SK-N-SH treated with all-trans-retinoic acid at 6 μM for 48 hours (cell line): ENCODE results near the gene ZFYVE21.

ENCODE experiments used
- ATAC-seq: fragments of 200-7000 bp; cut with Tn5 transposase; 3 replicates; pipeline ENCODE4 v1.9.1; 2020; ENCODE audit warnings: mild to moderate bottlenecking, moderate library complexity
- ARNTL ChIP-seq: fragments of 450-650 bp; formaldehyde crosslinking; IDR thresholded peaks from 2 replicates; pipeline ENCODE4 v1.5.0; 2020; ENCODE audit warnings: low read depth, mild to moderate bottlenecking, moderate library complexity, borderline replicate concordance
- BACH2 ChIP-seq: fragments of 250-450 bp; sonication (Bioruptor Pico); IDR thresholded peaks from 2 replicates; pipeline ENCODE4 v1.9.0; 2021; ENCODE audit warnings: mild to moderate bottlenecking, borderline replicate concordance
- CREB5 ChIP-seq: fragments of 250-450 bp; sonication (Bioruptor Pico); IDR thresholded peaks from 2 replicates; pipeline ENCODE4 v1.5.1; 2020; ENCODE audit warnings: low read depth, mild to moderate bottlenecking, moderate library complexity
- CSDC2 ChIP-seq: fragments of 250-450 bp; sonication (Bioruptor Pico); IDR thresholded peaks from 2 replicates; pipeline ENCODE4 v1.5.0; 2020; ENCODE audit warnings: mild to moderate bottlenecking, moderate library complexity
- CSRNP3 ChIP-seq: fragments of 250-450 bp; sonication (Bioruptor Pico); IDR thresholded peaks from 2 replicates; pipeline ENCODE4 v1.5.1; 2021; ENCODE audit warnings: mild to moderate bottlenecking, moderate library complexity
- ESRRG ChIP-seq: fragments of 250-450 bp; sonication (Bioruptor Pico); IDR thresholded peaks from 2 replicates; pipeline ENCODE4 v1.6.1; 2021; ENCODE audit warnings: mild to moderate bottlenecking
- GLIS3 ChIP-seq: fragments of 250-450 bp; sonication (Bioruptor Pico); IDR thresholded peaks from 2 replicates; pipeline ENCODE4 v1.5.0; 2020; ENCODE audit warnings: mild to moderate bottlenecking, moderate library complexity
- ISL1 ChIP-seq: fragments of 250-450 bp; sonication (Bioruptor Pico); IDR thresholded peaks from 2 replicates; pipeline ENCODE4 v2.1.2; 2022; ENCODE audit warnings: mild to moderate bottlenecking, moderate library complexity
- OSR1 ChIP-seq: fragments of 250-450 bp; sonication (Bioruptor Pico); IDR thresholded peaks from 2 replicates; pipeline ENCODE4 v1.8.0; 2022; ENCODE audit warnings: moderate library complexity, mild to moderate bottlenecking, inconsistent platforms
- PATZ1 ChIP-seq: fragments of 250-450 bp; sonication (Bioruptor Pico); IDR thresholded peaks from 2 replicates; pipeline ENCODE4 v1.8.0; 2020; ENCODE audit warnings: mild to moderate bottlenecking, moderate library complexity, borderline replicate concordance
- POU6F1 ChIP-seq: fragments of 250-450 bp; sonication (Bioruptor Pico); IDR thresholded peaks from 2 replicates; pipeline ENCODE4 v1.8.0; 2021; ENCODE audit warnings: low read depth, mild to moderate bottlenecking, moderate library complexity, borderline replicate concordance
- PPARA ChIP-seq: fragments of 250-450 bp; sonication (Bioruptor Pico); IDR thresholded peaks from 2 replicates; pipeline ENCODE4 v1.5.0; 2020; ENCODE audit warnings: mild to moderate bottlenecking, borderline replicate concordance
- RARB ChIP-seq: fragments of 250-450 bp; sonication (Bioruptor Pico); IDR thresholded peaks from 2 replicates; pipeline ENCODE4 v1.8.0; 2021; ENCODE audit warnings: mild to moderate bottlenecking, moderate library complexity
- SNAI2 ChIP-seq: fragments of 250-450 bp; sonication (Bioruptor Pico); IDR thresholded peaks from 2 replicates; pipeline ENCODE4 v1.5.0; 2020; ENCODE audit warnings: mild to moderate bottlenecking, moderate library complexity
- TCF4 ChIP-seq: fragments of 250-450 bp; sonication (Bioruptor Pico); IDR thresholded peaks from 2 replicates; pipeline ENCODE4 v1.8.0; 2021; ENCODE audit warnings: mild to moderate bottlenecking, moderate library complexity, borderline replicate concordance
- TOX ChIP-seq: fragments of 250-450 bp; sonication (Bioruptor Pico); IDR thresholded peaks from 2 replicates; pipeline ENCODE4 v1.8.0; 2021; ENCODE audit warnings: mild to moderate bottlenecking, moderate library complexity, borderline replicate concordance
- ZC3H10 ChIP-seq: fragments of 250-450 bp; sonication (Bioruptor Pico); IDR thresholded peaks from 2 replicates; pipeline ENCODE4 v1.5.1; 2021; ENCODE audit warnings: mild to moderate bottlenecking, moderate library complexity
- ZFP3 ChIP-seq: fragments of 250-450 bp; sonication (Bioruptor Pico); IDR thresholded peaks from 2 replicates; pipeline ENCODE4 v1.5.0; 2020; ENCODE audit warnings: mild to moderate bottlenecking, moderate library complexity
- ZFP30 ChIP-seq: fragments of 450-650 bp; formaldehyde crosslinking; IDR thresholded peaks from 2 replicates; pipeline ENCODE4 v1.5.0; 2022; ENCODE audit warnings: mild to moderate bottlenecking, moderate library complexity
- ZNF565 ChIP-seq: fragments of 450-650 bp; formaldehyde crosslinking; conservative IDR thresholded peaks from 2 replicates; pipeline ENCODE4 v1.5.0; 2020; ENCODE audit warnings: low read depth, mild to moderate bottlenecking, moderate library complexity
- ZNF70 ChIP-seq: fragments of 450-650 bp; formaldehyde crosslinking; IDR thresholded peaks from 2 replicates; pipeline ENCODE4 v1.5.0; 2020; ENCODE audit warnings: mild to moderate bottlenecking, moderate library complexity
- ZNF8 ChIP-seq: fragments of 450-650 bp; formaldehyde crosslinking; IDR thresholded peaks from 2 replicates; pipeline ENCODE4 v1.5.0; 2020; ENCODE audit warnings: mild to moderate bottlenecking, moderate library complexity

Gene ZFYVE21

GRCh38 chr14:103693515-103693914 lies 22.1 kb upstream of the ZFYVE21 start:
- ATAC-seq, result no peak
- TF ChIP-seq CSRNP3 (CRISPR knock-in tag) (no peak), POU6F1 (CRISPR knock-in tag) (no peak)

GRCh38 chr14:103694572-103695026 lies 21.0 kb upstream of the ZFYVE21 start:
- TF ChIP-seq TCF4 (CRISPR knock-in tag) (no peak), ZNF70 (CRISPR knock-in tag) (no peak), ZNF8 (CRISPR knock-in tag) (no peak), ESRRG (CRISPR knock-in tag) (no peak), CREB5 (CRISPR knock-in tag) (no peak), ZFP30 (CRISPR knock-in tag) (no peak), SNAI2 (no peak), PPARA (CRISPR knock-in tag) (no peak), ARNTL (CRISPR knock-in tag) (no peak), ZFP3 (CRISPR knock-in tag) (no peak), RARB (CRISPR knock-in tag) (no peak), ISL1 (no peak), GLIS3 (CRISPR knock-in tag) (no peak), ZC3H10 (CRISPR knock-in tag) (no peak), POU6F1 (CRISPR knock-in tag) (no peak), TOX (no peak), OSR1 (no peak), CSDC2 (CRISPR knock-in tag) (no peak), CSRNP3 (CRISPR knock-in tag) (no peak), ZNF565 (no peak)
- no peak for ATAC-seq

- no peak for TF ChIP-seq ZC3H10 (CRISPR knock-in tag)
- no peak for TF ChIP-seq BACH2 (CRISPR knock-in tag)
- TF ChIP-seq TCF4 (CRISPR knock-in tag), result no peak
- no peak for TF ChIP-seq ZNF8 (CRISPR knock-in tag)
- no peak for TF ChIP-seq ZNF70 (CRISPR knock-in tag)
- TF ChIP-seq PPARA (CRISPR knock-in tag), result no peak
- TF ChIP-seq POU6F1 (CRISPR knock-in tag), result no peak
- TF ChIP-seq GLIS3 (CRISPR knock-in tag), result no peak
- no peak for TF ChIP-seq TOX
- TF ChIP-seq ARNTL (CRISPR knock-in tag), result no peak
- TF ChIP-seq ZFP3 (CRISPR knock-in tag), result no peak
- no peak for TF ChIP-seq ZFP30 (CRISPR knock-in tag)
- TF ChIP-seq PATZ1 (CRISPR knock-in tag), result no peak
- TF ChIP-seq RARB (CRISPR knock-in tag), result no peak
- TF ChIP-seq ISL1, result no peak
- TF ChIP-seq ESRRG (CRISPR knock-in tag), result no peak
- no peak for TF ChIP-seq OSR1
- ATAC-seq, result no peak
These were observed 20.1 kb upstream of the ZFYVE21 start for GRCh38 chr14:103695296-103696069.
